ENCODE measurements around the gene DDX41. TPM values are rescaled to one million over a fixed set of nuclear protein-coding genes. Genes with fewer than 3 reads are reported as not detected.

The DDX41 gene
- total RNA-seq, 1 experiment from 2014 or later = 172 TPM

- DNase-seq (ENCODE audit: low read depth) = no peak
- in situ Hi-C loops (cut with HindIII; ENCODE audit: low pct_unique_long_range_greater_than_20kb, low sequenced_read_pairs) = no loop called here
Measured at GRCh38 chr5:177476531-177477233, 40.1 kb downstream of the DDX41 start.

- no peak for DNase-seq (ENCODE audit: low read depth)
- in situ Hi-C loops (cut with HindIII; ENCODE audit: low pct_unique_long_range_greater_than_20kb, low sequenced_read_pairs) = no loop called here
Measured at GRCh38 chr5:177475563-177476427, 41.0 kb downstream of the DDX41 start.

- DNase-seq (ENCODE audit: low read depth) = no peak
- in situ Hi-C loops (cut with HindIII; ENCODE audit: low pct_unique_long_range_greater_than_20kb, low sequenced_read_pairs) = no loop called here
Measured at GRCh38 chr5:177474846-177475562, 41.8 kb downstream of the DDX41 start.

GRCh38 chr5:177474002-177474476 is 42.7 kb downstream of the DDX41 start:
- in situ Hi-C loops (cut with HindIII; ENCODE audit: low pct_unique_long_range_greater_than_20kb, low sequenced_read_pairs) = no loop called here
- DNase-seq (ENCODE audit: low read depth) = no peak

GRCh38 chr5:177473443-177474001 is 43.2 kb downstream of the DDX41 start, which contains the start of gene DBN1:
DBN1 (minus strand) TSS chr5:177473634; CDS start chr5:177473521, 113 bp downstream.
- no peak for DNase-seq (ENCODE audit: low read depth)
- in situ Hi-C loops (cut with HindIII; ENCODE audit: low pct_unique_long_range_greater_than_20kb, low sequenced_read_pairs) = no loop called here

- no peak for DNase-seq (ENCODE audit: low read depth)
- in situ Hi-C loops (cut with HindIII; ENCODE audit: low pct_unique_long_range_greater_than_20kb, low sequenced_read_pairs) = no loop called here
Measured at GRCh38 chr5:177472460-177473442, 44.0 kb downstream of the DDX41 start.

- DNase-seq (ENCODE audit: low read depth) = no peak
- in situ Hi-C loops (cut with HindIII; ENCODE audit: low pct_unique_long_range_greater_than_20kb, low sequenced_read_pairs) = no loop called here
Measured at GRCh38 chr5:177471610-177472356, 45.0 kb downstream of the DDX41 start.

- in situ Hi-C loops (cut with HindIII; ENCODE audit: low pct_unique_long_range_greater_than_20kb, low sequenced_read_pairs) = no loop called here
- no peak for DNase-seq (ENCODE audit: low read depth)
Measured at GRCh38 chr5:177470759-177471536, 45.8 kb downstream of the DDX41 start.

GRCh38 chr5:177469750-177470525 is 46.8 kb downstream of the DDX41 start:
- in situ Hi-C loops (cut with HindIII; ENCODE audit: low pct_unique_long_range_greater_than_20kb, low sequenced_read_pairs) = no loop called here

GRCh38 chr5:177468685-177469628 is 47.8 kb downstream of the DDX41 start:
- DNase-seq (ENCODE audit: low read depth) = no peak
- in situ Hi-C loops (cut with HindIII; ENCODE audit: low pct_unique_long_range_greater_than_20kb, low sequenced_read_pairs) = no loop called here

More at GRCh38 chr5:177469750-177470525, 46.8 kb downstream of the DDX41 start:
- no peak for DNase-seq (ENCODE audit: low read depth)

GRCh38 chr5:177468329-177468684 is 48.5 kb downstream of the DDX41 start:
- in situ Hi-C loops (cut with HindIII; ENCODE audit: low pct_unique_long_range_greater_than_20kb, low sequenced_read_pairs) = no loop called here
- no peak for DNase-seq (ENCODE audit: low read depth)

- in situ Hi-C loops (cut with HindIII; ENCODE audit: low pct_unique_long_range_greater_than_20kb, low sequenced_read_pairs) = no loop called here
- no peak for DNase-seq (ENCODE audit: low read depth)
Measured at GRCh38 chr5:177467436-177467835, 49.3 kb downstream of the DDX41 start.

- in situ Hi-C loops (cut with HindIII; ENCODE audit: low pct_unique_long_range_greater_than_20kb, low sequenced_read_pairs) = no loop called here
- DNase-seq (ENCODE audit: low read depth) = no peak
Measured at GRCh38 chr5:177466861-177467260, 49.9 kb downstream of the DDX41 start.

- DNase-seq (ENCODE audit: low read depth) = no peak
- in situ Hi-C loops (cut with HindIII; ENCODE audit: low pct_unique_long_range_greater_than_20kb, low sequenced_read_pairs) = no loop called here
Measured at GRCh38 chr5:177465044-177465443, 51.7 kb downstream of the DDX41 start.

Data from Caki2 (cell line).